B cell (primary cell): ENCODE measurements around the gene ART4. TPM values are rescaled to one million over a fixed set of nuclear protein-coding genes. Genes with fewer than 3 reads are reported as not detected.

Experiments
- ATAC-seq: fragments of 200-7000 bp; cut with Tn5 transposase; one replicate; pipeline ENCODE4 v1.10.0; 2021; ENCODE audit warnings: low read depth, mild to moderate bottlenecking, moderate number of reproducible peaks, moderate library complexity
- CTCF ChIA-PET: fragments of 350-600 bp; sonication (Branson Sonifier 250); formaldehyde crosslinking; loops from one replicate; lab custom pipeline; 2021; ENCODE audit warnings: antibody characterized with exemption, inconsistent platforms; lab: Charles Lee
- POLR2A ChIA-PET: fragments of 350-600 bp; sonication (Branson Sonifier 250); formaldehyde crosslinking; loops from one replicate; lab custom pipeline; 2021; ENCODE audit warnings: antibody characterized with exemption; lab: Charles Lee
- DNase-seq: peaks from one replicate; pipeline ENCODE4 v3.0.0; 2013
- H2AFZ ChIP-seq: 2 replicates; pipeline ENCODE4 v1.6.1; 2012; ENCODE audit warnings: mild to moderate bottlenecking, low read depth, low read length; ENCODE audit not compliant: insufficient read depth, poor library complexity, severe bottlenecking
- H3K27ac ChIP-seq, 2 donors: 1 replicate in 1 of 2; 2 replicates in 1 of 2; pipeline ENCODE4 v1.5.1; 2012 to 2013; ENCODE audit warnings: low read length in 2 of 2, mild to moderate bottlenecking in 2 of 2, moderate library complexity in 1 of 2
- H3K27me3 ChIP-seq, 4 experiments: fragments of 200-600 bp in 1 of 4; sonication (generic) in 1 of 4; replicated peaks in 1 of 4; 1 replicate in 2 of 4; 2 replicates in 2 of 4; pipeline versions ENCODE4 v1.6.1 to v1.7.0; 2013 to 2016; ENCODE audit warnings: low read length in 3 of 4, mild to moderate bottlenecking in 2 of 4, mixed read lengths in 1 of 4, moderate library complexity in 1 of 4; ENCODE audit not compliant: insufficient read depth in 4 of 4, control insufficient read depth in 3 of 4; ENCODE audit errors: control extremely low read depth in 1 of 4
- H3K36me3 ChIP-seq, 2 experiments: replicated peaks in 1 of 2; 1 replicate in 1 of 2; 2 replicates in 1 of 2; pipeline versions ENCODE4 v1.6.1 to v1.7.1; 2013; ENCODE audit warnings: low read length in 1 of 2; ENCODE audit not compliant: insufficient read depth in 2 of 2, control insufficient read depth in 1 of 2; ENCODE audit errors: control extremely low read depth in 1 of 2, extremely low read depth in 1 of 2
- H3K4me1 ChIP-seq, 2 donors: fragments of 200-600 bp in 1 of 2; sonication (generic) in 1 of 2; 1 replicate in 1 of 2; 2 replicates in 1 of 2; pipeline versions ENCODE4 v1.5.1 to v1.6.1; 2013 to 2017; ENCODE audit warnings: low read length in 2 of 2; ENCODE audit not compliant: control insufficient read depth in 2 of 2, insufficient read depth in 2 of 2
- H3K4me2 ChIP-seq: replicated peaks from 2 replicates; pipeline ENCODE3; 2012; ENCODE audit warnings: mild to moderate bottlenecking, low read depth, low read length; ENCODE audit not compliant: poor library complexity, severe bottlenecking
- H3K4me3 ChIP-seq, 5 experiments: fragments of 200-600 bp in 1 of 5; sonication (generic) in 1 of 5; 1 replicate in 3 of 5; 2 replicates in 2 of 5; pipeline versions ENCODE4 v1.5.1 to v1.7.0; 2011 to 2016; ENCODE audit warnings: low read length in 4 of 5, mild to moderate bottlenecking in 4 of 5, low read depth in 2 of 5, control low read depth in 1 of 5, moderate library complexity in 1 of 5; ENCODE audit not compliant: insufficient read depth in 1 of 5; ENCODE audit errors: control extremely low read depth in 1 of 5, extremely low read depth in 1 of 5
- H3K79me2 ChIP-seq: fragments of 200-600 bp; sonication (generic); one replicate; pipeline ENCODE4 v1.6.0; 2016; ENCODE audit warnings: low read length; ENCODE audit not compliant: control insufficient read depth, insufficient read depth
- H3K9ac ChIP-seq: fragments of 200-600 bp; sonication (generic); 2 replicates; pipeline ENCODE4 v1.6.1; 2017; ENCODE audit warnings: mild to moderate bottlenecking, low read length, moderate library complexity
- H3K9me3 ChIP-seq, 3 donors: one replicate each; pipeline versions ENCODE4 v1.6.1 to v1.7.1; 2013; ENCODE audit warnings: low read length in 2 of 3; ENCODE audit not compliant: control insufficient read depth in 2 of 3, insufficient read depth in 1 of 3; ENCODE audit errors: control extremely low read depth in 1 of 3
- H4K20me1 ChIP-seq: 2 replicates; pipeline ENCODE4 v1.6.0; 2012; ENCODE audit warnings: mild to moderate bottlenecking, low read length; ENCODE audit not compliant: insufficient read depth, control insufficient read depth, poor library complexity, severe bottlenecking
- H3K27ac Mint-ChIP-seq: one replicate; pipeline ENCODE4 v1.8.0; 2021; ENCODE audit warnings: mixed read lengths
- H3K27me3 Mint-ChIP-seq: one replicate; pipeline ENCODE4 v1.8.0; 2021; ENCODE audit warnings: mixed read lengths
- H3K4me1 Mint-ChIP-seq: one replicate; pipeline ENCODE4 v1.8.0; 2021; ENCODE audit warnings: mixed read lengths
- H3K4me3 Mint-ChIP-seq: one replicate; pipeline ENCODE4 v1.8.0; 2021; ENCODE audit warnings: mixed read lengths
- H3K9me3 Mint-ChIP-seq: one replicate; pipeline ENCODE4 v1.8.0; 2022; ENCODE audit warnings: mixed read lengths; ENCODE audit not compliant: insufficient read depth
- CTCF ChIP-seq: fragments of 200-600 bp; IDR thresholded peaks from one replicate; pipeline ENCODE4 v1.8.0; 2022; ENCODE audit warnings: antibody characterized with exemption, mild to moderate bottlenecking
- EZH2 ChIP-seq: IDR thresholded peaks from 2 replicates; pipeline ENCODE4 v1.6.1; 2012; ENCODE audit warnings: borderline replicate concordance, low read depth, mild to moderate bottlenecking, moderate library complexity, low read length; ENCODE audit not compliant: insufficient read depth, poor library complexity, severe bottlenecking
- WGBS: methylation state at CpG from one replicate; pipeline ENCODE4 v1.1.5; 2013; ENCODE audit warnings: missing lambda C conversion rate; ENCODE audit not compliant: insufficient coverage; 5-methylcytosine and 5-hydroxymethylcytosine counted together
- intact Hi-C: fragments of 100-400 bp; cut with micrococcal nuclease; formaldehyde crosslinking; loops from one replicate; pipeline ENCODE4 v1.10.0; 2022
- polyA plus RNA-seq: library from polyadenylated mRNA; depleted of rRNA; stranded (reverse); fragments of >200 nt; gene quantifications from 2 replicates; pipeline ENCODE4 v1.2.3, GENCODE V29; 2012
- total RNA-seq, 2 donors: library from RNA; stranded (reverse); fragments of 120-200 nt in 1 of 2; gene quantifications; 1 replicate in 1 of 2; 2 replicates in 1 of 2; pipeline versions ENCODE4 v1.2.3 to v1.2.4, GENCODE V29; 2013 to 2022

The ART4 gene
- total and polyA plus RNA-seq, 2 donors (not counting 1 experiment from before 2014, with no cell fraction given) = not detected

GRCh38 chr12:14885718-14886221 is 42.4 kb upstream of the ART4 start, which contains the start of gene MGP:
Gene MGP (minus strand): TSS chr12:14885854. CDS start chr12:14885791, 63 bp downstream.
- Mint-ChIP-seq H3K4me1 (peaks cover 40% of the 10 kb centered on the region), H3K27ac (peak within 1 kb of the TSS; percentile 80), H3K9me3 (no peaks in the 10 kb centered on the region), H3K27me3 (peaks cover 38% of the 10 kb centered on the region), H3K4me3 (peak within 1 kb of the TSS; percentile 77)
- Histone ChIP-seq H3K9ac (no peak within 1 kb of the TSS), H3K79me2 (no peaks in the 10 kb centered on the region), H4K20me1 (no peaks in the 10 kb centered on the region), H3K4me1 (peaks cover 27 to 40% of the 10 kb centered on the region in 2 donors), H3K9me3 (no peaks in the 10 kb centered on the region), H3K27ac (peak within 1 kb of the TSS in 1 of 2 donors; percentile 67), H3K27me3 (peaks cover 0 to 12% (median 8%) of the 10 kb centered on the region in 4 experiments), H3K36me3 (no peaks in the 10 kb centered on the region), H3K4me2 (peak within 1 kb of the TSS; percentile 70), H3K4me3 (peak within 1 kb of the TSS in 1 of 5 experiments; percentile 7), H2AFZ (no peak within 1 kb of the TSS)
- CTCF ChIA-PET = no interaction called here
- 59% methylated on average over 4 of the region's 6 CpGs for WGBS
- no peak for TF ChIP-seq CTCF
- TF ChIP-seq EZH2 = no peak
- POLR2A ChIA-PET = no interaction called here
- no peak for DNase-seq
- no peak for ATAC-seq
- intact Hi-C loops = loop anchor here (5.0 kb wide), 1 partner anchor 37 kb away; no protein-coding TSS in a partner anchor

- Histone ChIP-seq H3K9ac (peak overlapping the region; percentile 33), H3K79me2 (no peaks in the 10 kb centered on the region), H3K4me2 (peak overlapping the region; percentile 70), H3K27ac (peak overlapping the region in 1 of 2 donors; percentile 67), H4K20me1 (no peaks in the 10 kb centered on the region), H2AFZ (peak overlapping the region; percentile 64), H3K9me3 (no peaks in the 10 kb centered on the region), H3K4me3 (peak overlapping the region in 1 of 5 experiments; percentile 11), H3K36me3 (no peaks in the 10 kb centered on the region), H3K27me3 (peaks cover 0 to 12% (median 8%) of the 10 kb centered on the region in 4 experiments), H3K4me1 (peaks cover 27 to 44% of the 10 kb centered on the region in 2 donors)
- intact Hi-C loops = loop anchor here (5.0 kb wide), 1 partner anchor 37 kb away; no protein-coding TSS in a partner anchor
- DNase-seq (peak; percentile 89), ATAC-seq (peak; percentile 95)
- Mint-ChIP-seq H3K9me3 (no peaks in the 10 kb centered on the region), H3K27me3 (peaks cover 38% of the 10 kb centered on the region), H3K27ac (peak overlapping the region; percentile 80), H3K4me1 (peaks cover 48% of the 10 kb centered on the region), H3K4me3 (peak overlapping the region; percentile 77)
- 0% methylated on average over 1 of the region's 5 CpGs for WGBS
- ChIA-PET POLR2A (interaction anchor here (1.2 kb wide), 1 partner anchor 69 kb away, joined by 3 read pairs; no protein-coding TSS in a partner anchor), CTCF (interaction anchor here (0.7 to 1.4 kb wide), 5 partner anchors 11 to 113 kb away, joined by 3 to 4 read pairs (median 3); no protein-coding TSS in a partner anchor)
- TF ChIP-seq EZH2 (no peak), CTCF (no peak)
These were observed 41.1 kb upstream of the ART4 start for GRCh38 chr12:14884458-14884878.
